ENCODE data around the gene ACMSD. TPM values are rescaled to one million over a fixed set of nuclear protein-coding genes. Genes with fewer than 3 reads are reported as not detected.

The ACMSD gene
- total and polyA plus RNA-seq, 2 of the 13 experiments (the other 11 are each of a cell fraction or from before 2014, with no cell fraction given), result not detected

DNA sequence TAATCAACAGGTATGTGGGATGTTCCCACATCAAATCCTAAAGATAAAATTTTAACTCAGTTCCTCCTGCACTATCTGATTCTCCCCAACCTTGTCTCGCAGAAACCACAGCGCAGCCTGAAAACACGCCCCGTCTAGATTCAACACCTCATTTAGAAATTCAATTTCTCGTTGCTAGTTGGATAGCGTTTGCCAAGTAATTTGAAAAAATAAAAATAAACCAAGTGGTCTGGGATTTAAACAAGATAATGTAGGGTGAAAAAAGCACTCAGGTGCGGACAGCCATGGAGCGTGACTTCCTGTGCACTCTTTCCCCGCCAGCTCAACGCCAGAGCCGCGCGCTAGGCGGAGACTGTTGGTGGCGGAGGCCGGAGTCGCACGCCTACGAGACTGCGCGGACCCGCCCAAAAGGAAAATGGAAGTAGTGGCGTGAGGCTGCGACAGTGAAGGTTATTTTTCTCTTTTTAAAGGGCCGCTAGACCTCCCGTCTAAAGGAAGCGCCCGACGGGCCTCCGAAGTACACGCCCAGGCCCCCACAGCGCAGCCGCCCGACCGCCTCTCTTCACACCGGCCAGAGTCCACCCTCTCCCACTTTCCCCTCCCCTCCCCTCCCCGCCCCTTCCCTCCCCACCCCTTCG lies 79.6 kb downstream of the ACMSD start (continued):
- TF ChIP-seq, protein P1, sequence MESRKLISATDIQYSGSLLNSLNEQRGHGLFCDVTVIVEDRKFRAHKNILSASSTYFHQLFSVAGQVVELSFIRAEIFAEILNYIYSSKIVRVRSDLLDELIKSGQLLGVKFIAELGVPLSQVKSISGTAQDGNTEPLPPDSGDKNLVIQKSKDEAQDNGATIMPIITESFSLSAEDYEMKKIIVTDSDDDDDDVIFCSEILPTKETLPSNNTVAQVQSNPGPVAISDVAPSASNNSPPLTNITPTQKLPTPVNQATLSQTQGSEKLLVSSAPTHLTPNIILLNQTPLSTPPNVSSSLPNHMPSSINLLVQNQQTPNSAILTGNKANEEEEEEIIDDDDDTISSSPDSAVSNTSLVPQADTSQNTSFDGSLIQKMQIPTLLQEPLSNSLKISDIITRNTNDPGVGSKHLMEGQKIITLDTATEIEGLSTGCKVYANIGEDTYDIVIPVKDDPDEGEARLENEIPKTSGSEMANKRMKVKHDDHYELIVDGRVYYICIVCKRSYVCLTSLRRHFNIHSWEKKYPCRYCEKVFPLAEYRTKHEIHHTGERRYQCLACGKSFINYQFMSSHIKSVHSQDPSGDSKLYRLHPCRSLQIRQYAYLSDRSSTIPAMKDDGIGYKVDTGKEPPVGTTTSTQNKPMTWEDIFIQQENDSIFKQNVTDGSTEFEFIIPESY (CRISPR knock-in tag; IDR thresholded peaks at IDR 0.05), result no peak
- TF ChIP-seq ZNF292 (CRISPR knock-in tag; IDR thresholded peaks at IDR 0.05; ENCODE audit: borderline replicate concordance, low read depth), result peak; percentile 28; the same call in 1 of the 2 replicates
- no peak for TF ChIP-seq ZNF30 (CRISPR knock-in tag; IDR thresholded peaks at IDR 0.05)
- TF ChIP-seq ZNF776 (CRISPR knock-in tag; IDR thresholded peaks at IDR 0.05), result 0 out of 2 replicates have a peak, but pooled peaks have one; percentile 63
- TF ChIP-seq DNMT1 (CRISPR knock-in tag; IDR thresholded peaks at IDR 0.05), result no peak
- TF ChIP-seq JUN (CRISPR knock-in tag; IDR thresholded peaks at IDR 0.05), result no peak
- TF ChIP-seq ZNF17 (CRISPR knock-in tag; IDR thresholded peaks at IDR 0.05), result no peak
- peak; percentile 99 for TF ChIP-seq ZSCAN25 (CRISPR knock-in tag; IDR thresholded peaks at IDR 0.05)
- TF ChIP-seq PHF8 (CRISPR knock-in tag; IDR thresholded peaks at IDR 0.05), result peak; percentile 83
- no peak for TF ChIP-seq E2F1 (CRISPR knock-in tag; IDR thresholded peaks at IDR 0.05)
- no peak for TF ChIP-seq PLSCR1 (CRISPR knock-in tag; IDR thresholded peaks at IDR 0.05; ENCODE audit: borderline replicate concordance)
- TF ChIP-seq, protein P2, sequence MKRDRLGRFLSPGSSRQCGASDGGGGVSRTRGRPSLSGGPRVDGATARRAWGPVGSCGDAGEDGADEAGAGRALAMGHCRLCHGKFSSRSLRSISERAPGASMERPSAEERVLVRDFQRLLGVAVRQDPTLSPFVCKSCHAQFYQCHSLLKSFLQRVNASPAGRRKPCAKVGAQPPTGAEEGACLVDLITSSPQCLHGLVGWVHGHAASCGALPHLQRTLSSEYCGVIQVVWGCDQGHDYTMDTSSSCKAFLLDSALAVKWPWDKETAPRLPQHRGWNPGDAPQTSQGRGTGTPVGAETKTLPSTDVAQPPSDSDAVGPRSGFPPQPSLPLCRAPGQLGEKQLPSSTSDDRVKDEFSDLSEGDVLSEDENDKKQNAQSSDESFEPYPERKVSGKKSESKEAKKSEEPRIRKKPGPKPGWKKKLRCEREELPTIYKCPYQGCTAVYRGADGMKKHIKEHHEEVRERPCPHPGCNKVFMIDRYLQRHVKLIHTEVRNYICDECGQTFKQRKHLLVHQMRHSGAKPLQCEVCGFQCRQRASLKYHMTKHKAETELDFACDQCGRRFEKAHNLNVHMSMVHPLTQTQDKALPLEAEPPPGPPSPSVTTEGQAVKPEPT (CRISPR knock-in tag; IDR thresholded peaks at IDR 0.05; ENCODE audit: low read depth), result no peak
- TF ChIP-seq SIN3A (IDR thresholded peaks at IDR 0.05; ENCODE audit: borderline replicate concordance, low read depth, low read length), result peak; percentile 66
- no peak for TF ChIP-seq RFX5 (IDR thresholded peaks at IDR 0.05; ENCODE audit: low read depth, low read length)
- TF ChIP-seq TRIM24 (CRISPR knock-in tag; IDR thresholded peaks at IDR 0.05), result no peak
- no peak for TF ChIP-seq LRRFIP1 (CRISPR knock-in tag; conservative IDR thresholded peaks at IDR 0.05)
- TF ChIP-seq, protein P3, sequence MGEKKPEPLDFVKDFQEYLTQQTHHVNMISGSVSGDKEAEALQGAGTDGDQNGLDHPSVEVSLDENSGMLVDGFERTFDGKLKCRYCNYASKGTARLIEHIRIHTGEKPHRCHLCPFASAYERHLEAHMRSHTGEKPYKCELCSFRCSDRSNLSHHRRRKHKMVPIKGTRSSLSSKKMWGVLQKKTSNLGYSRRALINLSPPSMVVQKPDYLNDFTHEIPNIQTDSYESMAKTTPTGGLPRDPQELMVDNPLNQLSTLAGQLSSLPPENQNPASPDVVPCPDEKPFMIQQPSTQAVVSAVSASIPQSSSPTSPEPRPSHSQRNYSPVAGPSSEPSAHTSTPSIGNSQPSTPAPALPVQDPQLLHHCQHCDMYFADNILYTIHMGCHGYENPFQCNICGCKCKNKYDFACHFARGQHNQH (CRISPR knock-in tag; IDR thresholded peaks at IDR 0.05), result no peak
- no peak for TF ChIP-seq SSRP1 (CRISPR knock-in tag; IDR thresholded peaks at IDR 0.05)
